Smooth muscle cell of the brain vasculature (primary cell): ENCODE data around the gene PIF1.
"Not testable (repeated sequence)": the region's sequence is repeated elsewhere in the genome, so short reads cannot be mapped to it uniquely, and the experiment has no call there.

ENCODE experiments used
- DNase-seq: peaks from one replicate; pipeline ENCODE4 v3.0.0-alpha.2; 2012; ENCODE audit warnings: low read depth, low spot score

Gene PIF1

DNA sequence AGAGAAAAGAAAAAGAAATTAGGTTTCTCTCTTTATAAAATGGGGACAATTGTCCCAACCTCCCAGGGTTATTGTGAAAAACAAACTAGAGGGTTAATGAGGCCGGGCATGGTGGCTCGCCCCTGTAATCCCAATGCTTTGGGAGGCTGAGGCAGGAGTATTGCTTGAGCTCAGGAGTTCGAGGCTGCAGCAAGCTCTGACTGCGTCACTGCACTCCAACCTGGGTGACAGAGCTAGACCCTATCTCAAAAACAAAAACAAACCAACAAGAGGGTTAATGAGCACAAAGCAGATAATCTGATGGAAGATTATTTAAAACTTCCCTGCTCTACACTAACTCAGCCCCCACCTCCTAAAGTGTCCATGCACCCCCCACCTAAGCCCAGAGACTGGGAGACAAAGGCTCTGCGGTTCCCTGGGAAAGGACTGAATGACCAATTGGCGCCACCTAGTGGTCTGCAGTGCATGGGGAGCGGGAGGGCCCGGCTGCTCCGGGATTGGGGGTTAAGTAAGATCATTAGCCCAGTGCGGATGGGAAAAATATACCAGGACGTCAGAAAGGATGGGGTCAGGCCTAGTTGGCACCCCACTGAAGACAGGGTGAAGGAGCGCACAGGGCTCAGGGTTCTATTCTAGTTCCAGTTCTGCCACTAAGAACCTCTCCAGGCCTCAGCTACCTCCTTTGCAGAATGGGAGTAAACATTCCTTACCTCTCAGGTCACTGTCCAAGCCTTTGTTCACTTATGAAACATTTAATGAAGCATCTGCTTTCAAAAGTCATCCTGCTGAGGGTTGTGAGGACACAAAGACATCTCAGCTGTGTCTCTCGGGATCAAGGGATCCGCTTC is 15.6 kb downstream of the PIF1 start:
- DNase-seq = no peak

DNA sequence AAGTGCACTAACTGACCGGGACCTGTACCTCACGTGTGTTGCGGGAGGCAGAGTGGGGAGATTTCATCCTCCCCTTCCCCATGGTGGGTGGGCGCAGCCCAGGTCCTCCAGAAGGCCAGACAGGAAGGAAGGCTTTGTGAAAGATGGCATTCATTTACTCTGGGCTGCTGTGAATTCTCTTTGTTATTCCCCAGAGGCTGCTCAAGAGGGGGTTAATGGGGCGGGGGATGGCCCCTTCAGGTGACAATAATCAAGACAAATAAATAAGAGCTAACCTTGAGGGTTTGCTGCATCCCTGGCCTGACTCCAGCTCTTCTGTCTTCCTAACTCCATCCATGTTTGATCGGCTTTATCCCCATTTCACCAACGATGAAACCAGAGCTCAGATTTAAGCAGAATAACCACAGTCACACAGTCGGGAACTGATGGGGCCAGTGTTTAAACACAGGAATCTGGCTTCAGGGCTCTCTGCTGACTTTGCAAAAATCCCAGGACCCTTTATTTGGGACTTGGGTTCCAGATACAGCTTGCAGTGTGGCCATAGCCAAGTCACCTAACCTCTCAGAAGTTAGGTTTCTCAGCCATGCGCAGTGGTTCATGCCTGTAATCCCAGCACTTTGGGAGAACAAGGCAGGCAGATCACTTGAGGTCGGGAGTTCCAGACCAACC is 16.5 kb downstream of the PIF1 start:
- DNase-seq = no peak

DNA sequence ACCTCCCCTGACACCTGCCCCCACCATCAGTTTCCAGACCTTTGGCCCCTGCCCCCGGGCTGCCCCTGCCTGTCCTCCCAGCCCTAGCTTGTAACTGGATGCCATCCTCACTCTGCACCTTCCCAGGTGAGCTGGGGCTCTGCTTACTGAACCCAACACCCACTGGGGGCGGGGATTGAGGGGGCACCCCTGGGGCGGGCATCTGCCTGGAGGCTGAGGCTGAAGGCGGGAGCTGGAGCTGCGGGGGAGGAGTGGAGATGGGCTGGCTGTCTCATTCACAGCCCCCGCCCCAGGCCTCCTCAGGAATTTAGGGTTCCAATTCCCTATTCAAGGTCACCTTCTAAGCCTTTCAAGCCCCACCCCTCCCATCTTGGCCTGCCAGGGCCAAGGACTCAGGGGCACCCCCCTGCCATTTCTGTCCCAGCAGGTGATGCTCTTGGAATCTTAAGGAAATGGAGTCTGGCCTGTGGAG is 17.7 kb downstream of the PIF1 start:
- no peak for DNase-seq

DNA sequence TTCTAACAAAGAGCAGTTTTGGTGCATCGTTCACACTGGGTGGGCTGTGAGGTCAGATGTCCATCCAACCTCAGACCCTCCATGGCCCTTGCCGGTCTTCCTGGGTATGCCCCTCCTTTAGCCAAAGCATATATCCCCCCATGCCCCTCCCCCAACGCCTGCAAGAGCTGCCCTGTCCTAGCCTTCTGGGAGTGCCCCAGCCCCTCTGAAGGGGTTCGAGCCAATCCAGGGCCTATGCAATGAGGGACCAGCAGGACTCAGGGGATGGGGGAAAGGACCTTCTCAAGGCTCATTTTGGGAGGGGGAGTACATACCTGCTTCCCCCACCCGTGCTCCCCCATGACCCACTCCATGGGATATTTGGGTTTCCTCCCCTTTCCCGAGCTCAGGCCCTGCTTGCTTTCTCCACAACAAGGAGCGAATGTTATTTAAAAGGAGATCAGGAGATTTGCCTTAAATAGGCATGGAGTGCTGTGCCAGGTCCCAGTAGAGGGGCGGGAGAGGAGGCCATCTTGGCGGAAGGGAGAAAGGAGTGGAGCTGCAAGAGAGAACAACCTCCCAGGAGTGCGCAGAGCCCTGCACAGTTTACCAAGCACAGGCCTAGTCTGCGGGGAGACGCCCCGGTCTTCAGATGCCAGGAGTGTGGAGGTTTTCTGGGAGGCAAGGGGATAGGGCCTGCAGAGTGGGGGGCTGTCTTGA is 18.2 kb downstream of the PIF1 start:
- DNase-seq = no peak

DNA sequence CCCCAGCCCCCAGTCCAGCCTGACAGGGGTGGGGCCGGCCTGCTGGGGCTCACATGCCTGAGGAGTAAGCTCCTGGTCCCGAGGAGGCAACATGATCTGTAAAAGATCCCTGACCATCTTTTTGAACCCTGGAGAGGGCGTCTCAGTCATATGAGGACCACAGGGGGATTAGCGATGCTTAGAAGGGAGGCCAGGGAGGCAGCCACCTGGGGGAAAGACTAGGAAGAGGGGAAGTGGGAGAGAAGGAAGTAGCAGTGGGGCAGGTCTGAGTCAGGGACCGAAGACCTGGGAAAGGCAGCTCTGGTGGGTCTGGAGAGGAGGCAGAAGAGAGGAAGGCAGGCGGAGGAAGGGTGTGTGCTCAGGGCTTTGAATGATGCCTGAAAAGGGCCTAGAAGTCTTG is 18.9 kb downstream of the PIF1 start:
- DNase-seq = no peak

DNA sequence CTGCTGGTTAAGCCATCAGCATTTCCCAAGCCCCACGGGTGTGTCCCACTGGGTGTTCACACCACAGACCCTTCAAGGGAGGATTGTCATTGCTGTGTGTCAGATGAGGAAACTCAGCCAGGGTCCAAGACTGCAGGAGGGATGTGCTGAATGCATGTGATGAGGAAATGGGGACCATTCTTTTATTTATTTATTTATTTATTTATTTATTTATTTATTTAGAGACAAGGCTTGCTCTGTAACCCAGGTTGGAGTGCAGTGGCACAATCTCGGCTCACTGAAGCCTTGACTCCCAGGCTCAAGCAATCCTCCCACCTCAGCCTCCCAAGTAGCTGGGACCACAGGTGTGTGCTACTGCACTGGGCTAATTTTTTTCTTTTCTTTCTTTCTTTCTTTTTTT is 20.8 kb downstream of the PIF1 start:
- no peak for DNase-seq

DNA sequence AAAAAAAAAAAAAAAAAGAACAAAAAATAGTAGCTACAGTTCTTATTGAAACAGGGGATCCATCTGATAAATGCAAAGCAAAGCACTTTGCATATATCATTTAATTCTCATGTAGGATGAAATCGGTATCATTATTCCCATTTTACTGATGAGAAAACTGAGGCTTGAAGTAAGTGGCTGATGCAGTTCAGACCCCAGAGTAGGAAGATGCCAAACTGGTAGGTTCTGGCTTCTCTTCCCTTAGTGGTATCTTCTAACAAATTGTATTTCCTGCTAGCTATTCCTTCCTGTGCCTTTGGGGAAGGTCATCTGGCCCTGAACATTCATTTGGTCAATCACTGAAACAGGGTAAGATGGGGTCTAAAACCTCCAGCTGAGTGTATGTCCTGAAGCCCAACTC is 21.9 kb downstream of the PIF1 start:
- no peak for DNase-seq

DNA sequence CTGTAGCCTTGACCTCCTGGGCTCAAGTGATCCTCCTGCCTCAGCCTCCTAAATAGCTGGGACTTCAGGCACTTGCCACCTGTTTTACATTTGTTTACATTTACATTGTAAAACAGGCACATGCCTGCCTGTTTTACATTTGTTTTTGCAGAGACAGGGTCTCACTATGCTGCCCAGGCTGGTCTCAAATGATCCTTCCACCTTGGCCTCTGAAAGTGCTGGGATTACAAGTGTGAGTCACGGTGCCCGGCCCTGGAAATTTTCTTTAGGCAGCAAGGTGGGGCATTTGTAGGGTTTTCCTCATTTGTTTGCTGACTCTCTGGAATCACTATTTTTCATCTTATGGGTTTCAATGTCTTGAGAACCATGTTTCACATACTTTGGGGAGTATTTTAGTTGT is 25.0 kb downstream of the PIF1 start:
- DNase-seq = no peak

DNA sequence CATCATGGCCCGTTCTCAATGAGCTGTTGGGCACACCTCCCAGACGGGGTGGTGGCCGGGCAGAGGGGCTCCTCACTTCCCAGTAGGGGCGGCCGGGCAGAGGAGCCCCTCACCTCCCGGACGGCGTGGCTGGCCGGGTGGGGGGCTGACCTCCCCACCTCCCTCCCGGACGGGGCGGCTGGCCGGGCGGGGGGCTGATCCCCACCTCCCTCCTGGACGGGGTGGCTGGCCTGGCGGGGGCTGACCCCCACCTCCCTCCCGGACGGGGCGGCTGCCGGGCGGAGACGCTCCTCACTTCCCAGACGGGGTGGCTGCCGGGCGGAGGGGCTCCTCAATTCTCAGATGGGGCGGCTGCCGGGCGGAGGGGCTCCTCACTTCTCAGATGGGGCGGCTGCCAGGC is 26.5 kb downstream of the PIF1 start:
- DNase-seq = not testable (repeated sequence)

DNA sequence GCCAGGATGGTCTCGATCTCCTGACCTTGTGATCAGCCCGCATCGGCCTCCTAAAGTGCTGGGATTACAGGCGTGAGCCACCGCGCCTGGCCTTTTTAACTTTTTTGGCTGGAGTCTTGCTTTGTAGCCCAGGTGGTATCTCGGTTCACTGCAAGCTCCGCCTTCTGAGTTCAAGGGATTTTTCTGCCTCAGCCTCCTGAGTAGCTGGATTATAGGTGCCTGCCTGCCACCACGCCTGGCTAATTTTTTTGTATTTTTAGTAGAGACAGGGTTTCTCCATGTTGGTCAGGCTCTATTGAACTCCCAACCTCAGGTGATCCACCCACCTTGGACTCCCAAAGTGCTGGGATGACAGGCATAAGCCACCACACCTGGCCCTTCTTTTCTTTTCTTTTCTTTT is 29.5 kb downstream of the PIF1 start:
- not testable (repeated sequence) for DNase-seq

DNA sequence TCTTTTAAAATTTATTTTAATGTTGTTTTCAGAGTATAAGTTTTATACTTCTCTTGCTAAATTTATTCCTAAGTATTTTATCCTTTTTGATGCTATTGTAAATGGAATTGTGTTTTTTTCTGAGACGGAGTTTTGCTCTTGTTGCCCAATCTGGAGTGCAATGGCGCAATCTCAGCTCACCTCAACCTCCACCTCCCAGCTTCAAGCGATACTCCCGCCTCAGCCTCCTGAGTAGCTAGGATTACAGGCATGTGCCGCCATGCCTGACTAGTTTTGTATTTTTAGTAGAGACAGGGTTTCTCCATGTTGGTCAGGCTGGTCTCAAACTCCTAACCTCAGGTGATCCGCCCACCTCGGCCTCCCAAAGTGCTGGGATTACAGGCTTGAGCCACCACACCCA is 30.1 kb downstream of the PIF1 start:
- not testable (repeated sequence) for DNase-seq

DNA sequence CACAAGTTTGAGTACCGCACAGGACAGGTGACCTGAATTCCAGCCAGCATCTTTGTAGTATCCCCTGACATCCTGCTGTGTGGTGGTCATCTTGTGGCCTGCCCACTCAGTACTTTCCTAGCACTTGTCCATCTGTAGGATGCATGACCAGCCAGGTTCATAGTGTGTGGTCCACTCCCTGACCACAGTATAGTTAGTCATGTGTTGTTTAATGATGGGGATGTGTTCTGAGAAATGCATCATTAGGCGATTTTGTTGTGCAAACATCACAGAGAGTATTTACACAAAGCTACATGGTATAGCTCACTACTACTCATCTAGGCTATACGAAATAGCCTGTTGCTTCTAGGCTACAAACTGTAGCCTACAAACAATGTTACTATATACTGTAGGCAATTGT is 33.2 kb downstream of the PIF1 start:
- no peak for DNase-seq

DNA sequence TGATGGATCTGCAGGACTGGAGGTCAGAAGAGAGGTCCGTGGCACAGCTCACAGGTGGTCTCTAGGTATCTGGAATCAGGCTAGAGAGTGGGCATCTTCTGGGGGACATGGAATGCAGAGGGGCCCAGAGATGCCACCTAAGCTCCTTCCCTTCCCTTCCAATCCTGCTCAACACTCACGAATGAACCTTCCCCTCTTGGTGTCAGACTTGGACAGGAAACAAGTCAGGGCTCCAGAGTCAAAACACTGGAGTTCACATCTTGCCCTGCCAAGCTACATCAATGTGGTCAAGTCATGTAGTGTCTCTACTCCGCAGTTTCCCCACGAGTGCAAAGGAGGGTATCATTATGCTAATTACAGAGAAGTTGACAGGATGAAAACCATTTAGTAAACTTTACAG is 34.0 kb downstream of the PIF1 start:
- no peak for DNase-seq

DNA sequence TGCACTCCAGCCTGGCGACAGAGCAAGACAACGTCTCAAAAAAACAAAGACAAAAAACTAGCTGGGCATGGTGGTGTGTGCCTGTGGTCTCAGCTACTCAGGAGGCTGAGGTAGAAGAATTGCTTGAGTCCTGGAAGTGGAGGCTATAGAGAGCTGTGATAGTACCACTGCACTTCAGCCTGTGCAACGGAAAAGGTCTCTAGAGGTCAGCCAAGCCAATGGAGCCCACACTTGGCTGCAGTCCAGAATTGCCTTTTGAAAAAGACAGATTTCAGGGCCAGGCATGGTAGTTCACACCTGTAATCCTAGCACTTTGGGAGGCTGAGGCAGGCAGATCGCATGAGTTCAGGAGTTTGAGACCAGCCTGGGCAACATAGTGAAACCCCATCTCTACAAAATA is 41.7 kb downstream of the PIF1 start:
- no peak for DNase-seq

DNA sequence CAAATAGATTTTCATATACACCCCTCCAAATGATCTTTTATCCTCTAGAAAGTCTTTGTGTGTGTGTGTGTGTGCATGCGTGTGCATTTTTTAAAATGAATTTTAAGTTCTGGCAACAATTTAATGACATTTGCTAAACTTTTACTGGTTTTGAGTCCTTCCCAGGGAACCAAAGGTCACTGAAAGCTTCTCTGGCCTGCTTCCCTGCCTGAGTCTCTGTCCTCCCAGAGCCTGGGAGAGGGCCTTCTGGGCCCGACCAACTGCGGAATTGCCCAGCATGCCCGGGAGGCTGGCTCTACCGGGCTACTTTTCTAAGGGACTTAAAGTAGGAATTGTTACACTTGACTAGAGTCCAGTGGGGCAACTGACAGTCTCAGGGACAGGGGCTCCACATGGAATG is 42.7 kb downstream of the PIF1 start:
- no peak for DNase-seq

DNA sequence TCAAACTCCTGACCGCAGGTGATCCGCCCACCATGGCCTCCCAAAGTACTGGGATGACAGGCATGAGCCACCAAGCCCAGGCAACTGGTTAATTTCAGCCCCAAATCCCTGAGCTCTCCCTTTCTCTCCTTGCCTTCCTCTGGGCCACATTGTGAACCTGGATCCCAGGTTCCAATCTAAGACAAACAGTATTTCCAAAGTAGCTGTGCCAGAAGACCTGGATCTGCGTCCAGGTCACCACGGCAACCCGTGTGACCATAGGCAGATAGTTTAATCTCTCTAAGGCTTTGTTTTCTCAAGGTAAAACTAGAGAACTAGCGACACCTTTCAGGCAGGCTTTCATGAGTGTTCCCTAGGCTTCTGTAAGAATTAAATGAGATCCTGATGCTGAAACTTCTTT is 44.1 kb downstream of the PIF1 start:
- DNase-seq = no peak

DNA sequence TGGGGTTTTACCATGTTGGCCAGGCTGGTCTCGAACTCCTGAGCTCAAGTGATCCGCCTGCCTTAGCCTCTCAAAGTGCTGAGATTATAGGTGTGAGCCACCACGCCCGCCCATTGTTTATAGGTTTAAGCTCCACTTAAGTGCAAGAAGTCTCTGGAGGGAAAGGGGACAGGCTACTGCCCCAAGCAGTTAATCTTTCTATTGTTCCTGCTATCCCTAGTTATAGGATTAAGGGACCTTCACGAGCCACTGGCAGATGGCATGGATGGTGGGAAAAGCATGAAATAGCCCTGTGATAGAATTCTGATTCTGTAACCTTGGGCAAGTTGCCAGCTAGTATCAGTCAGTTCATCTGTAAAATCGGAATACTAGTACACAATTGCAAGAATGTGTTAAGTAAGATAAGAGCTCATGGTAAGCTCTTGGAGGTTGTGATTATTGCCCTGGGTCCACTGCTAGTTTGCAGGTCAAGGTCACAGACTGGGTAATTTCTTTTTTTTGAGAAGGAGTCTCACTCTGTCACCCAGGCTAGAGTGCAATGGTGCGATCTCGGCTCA is 44.8 kb downstream of the PIF1 start:
- DNase-seq = no peak

DNA sequence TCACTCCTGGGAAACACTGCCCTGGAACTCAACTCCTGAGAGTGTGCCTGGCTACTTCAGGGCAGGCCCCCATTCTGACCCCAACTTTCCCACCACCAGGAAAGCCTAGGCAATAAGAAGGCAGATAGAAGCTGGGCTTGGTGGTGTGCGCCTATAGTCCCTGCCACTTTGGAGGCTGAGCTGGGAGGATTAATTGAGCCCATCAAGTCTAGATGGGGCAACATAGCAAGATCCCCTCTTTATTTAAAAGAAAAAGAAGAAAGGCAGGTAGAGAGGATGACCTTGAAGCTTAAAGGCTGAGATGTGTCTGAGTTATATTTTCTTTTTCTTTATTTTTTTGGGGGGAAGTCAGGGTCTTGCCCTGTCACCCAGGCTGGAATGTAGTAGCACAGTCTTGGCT is 45.8 kb downstream of the PIF1 start:
- no peak for DNase-seq

DNA sequence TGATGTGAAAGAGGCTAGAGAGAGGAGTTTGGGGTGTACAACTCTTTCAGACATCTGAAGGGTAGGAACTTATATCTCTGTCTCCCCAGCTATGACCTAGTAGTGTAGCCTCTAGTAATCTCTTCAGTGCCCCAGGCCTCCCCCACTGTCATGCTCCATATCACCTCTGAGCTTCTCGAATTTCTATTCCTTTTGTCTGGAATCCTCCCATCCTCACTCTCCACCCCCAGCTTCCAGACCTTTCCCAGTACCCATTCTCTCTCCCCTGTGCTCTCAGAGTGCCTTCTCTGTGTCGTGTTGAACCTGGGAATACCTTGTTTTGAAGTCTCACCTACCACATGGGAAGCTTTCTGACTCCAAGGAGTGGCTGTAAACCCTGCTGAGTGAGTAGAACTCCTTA is 46.4 kb downstream of the PIF1 start:
- DNase-seq = no peak

DNA sequence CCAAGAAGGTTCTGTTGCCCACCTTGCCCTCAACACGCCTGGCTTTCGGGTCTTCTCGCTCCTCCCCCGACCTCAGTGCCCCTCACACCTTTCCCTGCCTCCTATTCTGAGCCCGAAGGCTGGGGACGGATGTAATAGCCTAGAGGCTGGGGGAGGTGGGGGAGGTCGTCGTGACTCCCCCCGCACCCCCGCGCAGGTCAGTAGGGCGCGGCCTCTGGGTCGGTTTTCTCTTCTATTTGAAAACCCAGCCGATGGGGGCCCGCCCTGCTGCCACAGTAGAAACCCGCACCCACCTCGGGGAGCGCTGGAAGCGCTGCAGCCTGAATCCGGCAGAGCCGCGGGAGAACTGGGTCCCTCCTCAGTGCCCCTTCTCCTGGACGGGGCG is 49.1 kb downstream of the PIF1 start:
- DNase-seq = no peak

DNA sequence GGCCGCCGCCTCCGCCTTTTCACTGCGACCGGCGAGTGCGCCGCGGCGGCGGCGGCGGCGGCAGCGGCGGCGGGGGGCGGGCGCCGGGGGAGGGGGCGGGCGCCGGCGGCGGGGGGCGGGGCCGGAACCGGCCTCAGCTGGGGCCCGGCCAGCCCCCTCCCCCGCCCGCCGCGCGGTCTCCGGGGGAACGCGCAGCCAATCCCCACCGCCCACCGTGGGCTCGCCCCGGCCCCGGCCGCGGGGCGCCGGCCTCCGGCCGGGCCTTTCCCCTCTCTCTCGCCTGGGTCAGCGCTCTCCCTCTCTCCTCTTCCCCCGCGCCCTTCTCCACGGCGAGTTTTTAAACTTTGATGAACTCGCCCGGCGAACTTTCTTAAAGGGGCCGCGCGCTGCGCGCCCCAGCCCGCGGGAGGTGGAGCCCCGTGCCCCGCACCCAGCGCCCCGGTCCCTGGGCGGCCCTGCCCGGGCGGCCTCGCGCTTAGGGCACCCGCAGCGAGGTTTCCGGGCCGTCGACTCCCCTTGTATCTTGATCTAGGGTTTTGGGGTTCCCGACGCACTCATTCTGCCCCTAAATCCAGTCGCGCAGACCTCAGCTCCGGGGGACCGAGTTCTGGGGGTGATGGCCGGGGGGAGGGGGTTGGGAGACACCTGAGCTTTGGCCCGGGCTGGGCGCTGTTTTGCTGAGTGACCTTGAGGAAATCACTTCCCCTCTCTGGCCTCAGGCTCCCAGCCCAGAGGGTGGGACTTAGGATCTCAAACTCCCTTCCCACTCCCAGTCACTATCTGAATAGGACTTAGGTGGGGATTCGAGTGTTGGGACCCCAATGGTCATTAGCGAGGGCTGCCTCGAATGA is 49.7 kb downstream of the PIF1 start, which contains the start of gene RBPMS2:
Gene RBPMS2, minus strand, starts transcription at position 39 of the 851 bp plus-strand sequence. CDS start 270 bp downstream, outside the sequence.
- no peak for DNase-seq
